Right atrium auricular region (tissue), 2 donors: ENCODE data around the gene CYP1B1. TPM values are rescaled to one million over a fixed set of nuclear protein-coding genes. Genes with fewer than 3 reads are reported as not detected.

Experiments
- DNase-seq: peaks from one replicate; pipeline ENCODE4 v3.0.0-alpha.2; 2019; ENCODE audit warnings: low spot score
- H3K27ac ChIP-seq, 2 donors: fragments of 200-600 bp; sonication (generic); 1 replicate in 1 of 2; 2 replicates in 1 of 2; pipeline ENCODE4 v1.5.1; 2016 to 2019
- H3K27me3 ChIP-seq, 2 donors: fragments of 200-600 bp; sonication (generic); one replicate each; pipeline versions ENCODE4 v1.5.1 to v1.6.0; 2017 to 2019
- H3K36me3 ChIP-seq: fragments of 200-600 bp; sonication (generic); one replicate; pipeline ENCODE4 v1.5.1; 2016
- H3K4me1 ChIP-seq, 2 donors: fragments of 200-600 bp; sonication (generic); one replicate each; pipeline versions ENCODE4 v1.5.1 to v1.6.0; 2017 to 2019
- H3K4me3 ChIP-seq, 2 donors: fragments of 200-600 bp; sonication (generic); 1 replicate in 1 of 2; 2 replicates in 1 of 2; pipeline ENCODE4 v1.5.1; 2017 to 2019; ENCODE audit warnings: mild to moderate bottlenecking in 1 of 2, moderate library complexity in 1 of 2
- H3K9me3 ChIP-seq, 2 donors: fragments of 200-600 bp; sonication (generic); one replicate each; pipeline ENCODE4 v1.5.1; 2019
- total RNA-seq, 2 donors: library from RNA; depleted of rRNA; stranded (reverse); fragments of >200 nt; gene quantifications; one replicate each; pipeline ENCODE4 v1.1.0, GENCODE V29; 2016
- TF ChIP-seq, protein P1 (sequence below), 2 donors: fragments of 200-600 bp; sonication (generic); IDR thresholded peaks; one replicate each; pipeline ENCODE4 v1.5.1; 2019; ENCODE audit warnings: antibody characterized with exemption in 2 of 2

CYP1B1 gene
- total RNA-seq, 2 donors from 2014 or later, result 25.1 to 92.6 TPM

DNA sequence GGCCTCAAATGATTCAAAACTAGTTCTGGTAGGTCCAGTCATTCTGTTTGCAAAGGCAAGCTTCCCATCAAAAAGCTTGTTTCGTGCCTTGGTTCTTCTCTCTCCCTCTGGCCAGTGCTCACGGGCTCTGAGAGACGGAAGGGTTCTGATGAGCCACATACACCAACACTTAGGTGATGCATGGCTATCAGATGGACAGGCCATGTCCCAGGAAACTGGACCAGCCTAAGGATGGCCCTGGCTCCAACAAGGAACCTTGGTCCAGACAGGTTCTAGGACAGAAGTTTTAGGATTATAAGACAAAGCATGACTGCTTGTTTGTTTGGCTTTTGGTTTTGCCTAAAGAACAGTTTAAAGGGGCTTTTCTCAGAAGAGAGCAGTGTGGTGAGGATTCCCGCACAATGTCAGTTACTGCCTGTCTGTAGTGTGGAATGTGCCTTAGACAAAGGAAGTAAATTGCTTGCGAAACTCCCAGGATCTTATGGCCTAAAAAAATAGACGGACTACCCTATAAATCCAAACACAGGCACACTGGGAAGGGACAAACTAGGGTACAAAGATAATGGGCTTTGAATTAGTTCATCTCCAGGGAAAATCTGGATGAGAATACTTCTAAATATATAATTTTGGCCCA lies 10.3 kb downstream of the CYP1B1 start:
- H3K9me3 ChIP-seq, result no peaks in the 10 kb centered on the region
- TF ChIP-seq, protein P1, sequence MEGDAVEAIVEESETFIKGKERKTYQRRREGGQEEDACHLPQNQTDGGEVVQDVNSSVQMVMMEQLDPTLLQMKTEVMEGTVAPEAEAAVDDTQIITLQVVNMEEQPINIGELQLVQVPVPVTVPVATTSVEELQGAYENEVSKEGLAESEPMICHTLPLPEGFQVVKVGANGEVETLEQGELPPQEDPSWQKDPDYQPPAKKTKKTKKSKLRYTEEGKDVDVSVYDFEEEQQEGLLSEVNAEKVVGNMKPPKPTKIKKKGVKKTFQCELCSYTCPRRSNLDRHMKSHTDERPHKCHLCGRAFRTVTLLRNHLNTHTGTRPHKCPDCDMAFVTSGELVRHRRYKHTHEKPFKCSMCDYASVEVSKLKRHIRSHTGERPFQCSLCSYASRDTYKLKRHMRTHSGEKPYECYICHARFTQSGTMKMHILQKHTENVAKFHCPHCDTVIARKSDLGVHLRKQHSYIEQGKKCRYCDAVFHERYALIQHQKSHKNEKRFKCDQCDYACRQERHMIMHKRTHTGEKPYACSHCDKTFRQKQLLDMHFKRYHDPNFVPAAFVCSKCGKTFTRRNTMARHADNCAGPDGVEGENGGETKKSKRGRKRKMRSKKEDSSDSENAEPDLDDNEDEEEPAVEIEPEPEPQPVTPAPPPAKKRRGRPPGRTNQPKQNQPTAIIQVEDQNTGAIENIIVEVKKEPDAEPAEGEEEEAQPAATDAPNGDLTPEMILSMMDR (IDR thresholded peaks at IDR 0.05), result no peak
- DNase-seq, result no peak

DNA sequence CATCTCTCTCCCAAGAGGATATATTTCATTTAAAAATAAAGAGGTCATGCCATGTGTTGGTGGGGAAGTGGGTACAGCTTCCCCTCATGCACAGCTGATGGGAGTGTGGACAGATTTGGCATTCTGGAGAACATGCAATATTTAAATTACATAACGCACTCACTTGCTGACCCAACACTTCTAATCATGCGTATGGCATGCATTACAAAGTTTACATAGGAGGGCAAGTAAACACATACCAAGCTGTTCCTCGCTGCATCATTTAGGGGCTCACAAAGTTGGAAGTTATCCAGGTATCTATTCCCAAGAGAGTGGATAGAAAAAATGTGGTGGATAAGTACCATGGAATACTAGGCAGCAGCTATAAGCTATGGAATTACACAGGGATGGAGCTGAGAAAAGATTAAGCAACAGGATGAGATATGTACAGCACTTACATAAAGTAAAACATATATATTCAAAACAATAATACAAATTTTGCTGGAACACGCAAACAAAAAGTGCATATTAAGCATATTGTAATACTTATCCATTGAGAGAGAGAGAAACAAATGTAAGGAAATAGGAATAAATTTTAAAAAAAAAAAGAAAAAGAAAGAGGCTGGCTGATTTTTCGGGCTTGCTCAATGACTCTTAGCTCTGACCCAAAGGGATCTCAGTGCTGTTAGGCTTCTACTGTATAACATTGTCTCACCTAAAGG lies 11.0 kb downstream of the CYP1B1 start:
- H3K9me3 ChIP-seq, result no peaks in the 10 kb centered on the region
- no peak overlapping the region for H3K27ac ChIP-seq
- H3K4me3 ChIP-seq, result no peak overlapping the region
- H3K36me3 ChIP-seq, result peaks cover 3% of the 10 kb centered on the region
- H3K4me1 ChIP-seq, result no peaks in the 10 kb centered on the region
- H3K27me3 ChIP-seq, result no peaks in the 10 kb centered on the region
- TF ChIP-seq, protein P1 (IDR thresholded peaks at IDR 0.05), result no peak
- no peak for DNase-seq

More for the DNA sequence above, 10.3 kb downstream of the CYP1B1 start:
- Histone ChIP-seq H3K4me3 (no peak overlapping the region), H3K27me3 (no peaks in the 10 kb centered on the region), H3K4me1 (no peaks in the 10 kb centered on the region), H3K36me3 (peaks cover 8% of the 10 kb centered on the region), H3K27ac (no peak overlapping the region)

GRCh38 chr2:38060236-38061018 lies 15.5 kb downstream of the CYP1B1 start:
- Histone ChIP-seq H3K36me3 (no peaks in the 10 kb centered on the region), H3K4me1 (no peaks in the 10 kb centered on the region), H3K27me3 (no peaks in the 10 kb centered on the region), H3K9me3 (no peaks in the 10 kb centered on the region), H3K27ac (no peak overlapping the region), H3K4me3 (no peak overlapping the region)
- TF ChIP-seq, protein P1 (IDR thresholded peaks at IDR 0.05), result no peak
- DNase-seq, result no peak

GRCh38 chr2:38057651-38058410 lies 18.1 kb downstream of the CYP1B1 start:
- Histone ChIP-seq H3K4me3 (no peak overlapping the region), H3K27me3 (no peaks in the 10 kb centered on the region), H3K27ac (no peak overlapping the region), H3K36me3 (no peaks in the 10 kb centered on the region), H3K4me1 (no peaks in the 10 kb centered on the region), H3K9me3 (no peaks in the 10 kb centered on the region)
- DNase-seq, result no peak
- TF ChIP-seq, protein P1 (IDR thresholded peaks at IDR 0.05), result no peak

DNA sequence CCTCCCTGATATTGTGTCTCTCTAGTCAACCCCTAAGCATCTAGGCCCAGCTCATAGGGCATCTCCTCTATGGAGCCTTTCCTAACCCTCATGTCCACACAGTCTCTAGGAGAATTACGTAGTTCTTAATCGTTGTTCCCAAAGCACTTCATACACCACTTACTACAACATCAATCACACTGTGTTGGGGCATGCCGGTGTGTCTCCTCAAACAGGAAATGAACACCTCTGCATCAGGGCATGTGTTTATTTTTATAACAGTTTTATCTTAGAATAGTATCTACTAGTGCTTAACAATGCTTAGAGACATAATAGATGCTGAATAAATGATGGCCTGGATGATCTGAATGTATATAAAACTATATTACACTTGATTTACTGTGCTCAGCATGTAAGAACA lies 19.7 kb downstream of the CYP1B1 start:
- Histone ChIP-seq H3K27me3 (no peaks in the 10 kb centered on the region), H3K9me3 (no peaks in the 10 kb centered on the region), H3K27ac (no peak overlapping the region), H3K4me1 (no peaks in the 10 kb centered on the region), H3K4me3 (no peak overlapping the region), H3K36me3 (no peaks in the 10 kb centered on the region)
- DNase-seq, result no peak
- TF ChIP-seq, protein P1 (IDR thresholded peaks at IDR 0.05), result no peak
